Activated CD8-positive, alpha-beta memory T cell treated with anti-CD3 and anti-CD28 coated beads, Interleukin-2, amount 50 U/mL, for 24 hours (primary cell): ENCODE results near the gene ANKRD40CL.
"Not testable (repeated sequence)": the region's sequence is repeated elsewhere in the genome, so short reads cannot be mapped to it uniquely, and the experiment has no call there.

Experiments used
- DNase-seq: peaks from one replicate; pipeline ENCODE4 v3.0.0-alpha.2; 2020; ENCODE audit errors: extremely low read depth

Gene ANKRD40CL

GRCh38 chr17:50762177-50762576 is 5.1 kb downstream of the ANKRD40CL start:
- no peak for DNase-seq

DNA sequence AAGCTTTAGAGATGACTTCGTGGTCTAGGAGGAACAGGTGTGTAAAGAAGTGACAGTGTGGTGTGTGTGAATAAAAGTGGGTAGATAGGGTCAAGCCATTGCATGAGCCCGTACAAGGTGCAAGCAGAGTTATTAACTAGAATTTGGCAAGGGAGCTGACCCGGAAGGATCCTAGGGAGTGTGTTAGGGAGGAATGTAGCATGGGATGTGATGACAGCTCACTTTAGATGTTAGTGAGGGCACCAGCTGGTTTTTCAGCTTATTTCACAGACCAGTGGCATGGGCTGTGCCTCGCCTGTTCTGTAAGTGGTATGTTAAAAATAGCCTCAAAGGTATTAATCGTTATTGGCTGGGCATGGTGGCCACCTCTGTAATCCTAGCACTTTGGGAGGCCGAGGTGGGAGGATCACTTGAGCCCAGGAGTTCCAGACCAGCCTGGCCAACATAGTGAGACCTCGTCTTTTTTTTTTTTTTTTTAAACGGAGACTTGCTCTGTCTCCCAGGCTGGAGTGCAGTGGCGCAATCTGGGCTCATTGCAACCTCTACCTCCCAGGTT is 8.3 kb downstream of the ANKRD40CL start:
- DNase-seq, result no peak

GRCh38 chr17:50758524-50758923 is 8.8 kb downstream of the ANKRD40CL start:
- no peak for DNase-seq

DNA sequence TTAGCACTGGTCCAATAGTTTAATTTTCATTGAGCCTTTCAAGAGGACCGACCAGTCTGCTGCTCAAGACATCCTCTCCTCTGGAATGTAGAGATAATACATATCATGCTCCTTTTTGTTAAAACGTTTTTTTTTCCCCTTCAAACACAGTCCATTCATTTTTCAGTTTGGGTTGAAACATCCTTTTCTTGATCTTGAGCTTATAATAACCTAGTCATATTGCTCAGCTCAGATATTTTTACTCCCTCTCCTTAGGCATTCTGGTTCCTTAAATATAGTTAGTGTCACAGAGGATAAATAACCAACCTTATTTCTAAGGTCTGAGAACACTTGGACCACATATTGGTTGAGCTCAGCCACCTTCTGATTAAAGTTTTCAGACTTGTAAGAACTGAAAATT is 12.8 kb downstream of the ANKRD40CL start:
- DNase-seq, result no peak

DNA sequence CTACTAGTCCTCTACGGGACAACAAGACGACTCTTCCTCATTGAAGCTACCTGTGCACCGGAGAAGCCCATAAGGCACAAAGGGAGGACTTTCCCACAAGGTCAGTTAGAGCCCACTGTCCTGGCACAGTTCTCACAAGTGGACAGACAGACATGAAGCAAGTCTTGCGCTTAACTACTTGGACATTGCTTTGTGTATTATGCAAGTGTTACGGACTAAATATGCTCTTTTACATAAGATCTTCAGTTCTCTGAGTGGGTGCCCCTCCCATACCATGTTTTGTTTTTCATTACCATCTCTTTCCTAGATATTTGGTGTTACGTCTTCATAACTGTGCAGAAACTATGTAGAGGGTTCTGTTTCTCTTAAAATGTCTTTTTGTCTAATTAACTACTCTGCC is 18.1 kb downstream of the ANKRD40CL start:
- DNase-seq, result no peak

DNA sequence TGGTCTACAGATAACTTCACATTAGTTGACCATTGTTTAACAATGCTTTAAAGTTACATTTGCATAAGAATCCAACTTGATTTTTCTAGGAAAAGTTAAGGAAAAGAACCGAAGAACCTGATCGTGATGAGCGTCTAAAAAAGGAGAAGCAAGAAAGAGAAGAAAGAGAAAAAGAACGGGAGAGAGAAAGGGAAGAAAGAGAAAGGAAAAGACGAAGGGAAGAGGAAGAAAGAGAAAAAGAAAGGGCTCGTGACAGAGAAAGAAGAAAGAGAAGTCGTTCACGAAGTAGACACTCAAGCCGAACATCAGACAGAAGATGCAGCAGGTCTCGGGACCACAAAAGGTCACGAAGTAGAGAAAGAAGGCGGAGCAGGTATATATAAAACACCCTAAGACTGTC is 21.7 kb downstream of the ANKRD40CL start:
- DNase-seq, result no peak

DNA sequence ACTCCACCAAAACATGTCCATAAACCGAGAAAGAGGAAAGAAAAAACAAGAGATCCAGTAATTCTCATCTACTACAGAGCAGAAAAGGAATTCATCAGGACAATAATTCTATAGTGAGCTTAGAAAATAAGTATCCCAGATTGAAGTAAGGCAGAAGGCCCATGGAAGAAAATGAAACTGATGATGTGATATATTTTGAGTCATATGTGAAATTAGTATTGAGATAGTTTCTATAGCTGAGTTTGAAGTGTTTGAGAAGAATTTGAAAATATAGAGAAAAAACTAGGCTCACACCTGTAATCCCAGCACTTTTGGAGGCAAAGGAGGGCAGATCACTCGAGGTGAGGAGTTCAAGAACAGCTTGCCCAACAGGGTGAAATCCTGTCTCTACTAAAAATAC is 28.2 kb downstream of the ANKRD40CL start:
- DNase-seq, result no peak

DNA sequence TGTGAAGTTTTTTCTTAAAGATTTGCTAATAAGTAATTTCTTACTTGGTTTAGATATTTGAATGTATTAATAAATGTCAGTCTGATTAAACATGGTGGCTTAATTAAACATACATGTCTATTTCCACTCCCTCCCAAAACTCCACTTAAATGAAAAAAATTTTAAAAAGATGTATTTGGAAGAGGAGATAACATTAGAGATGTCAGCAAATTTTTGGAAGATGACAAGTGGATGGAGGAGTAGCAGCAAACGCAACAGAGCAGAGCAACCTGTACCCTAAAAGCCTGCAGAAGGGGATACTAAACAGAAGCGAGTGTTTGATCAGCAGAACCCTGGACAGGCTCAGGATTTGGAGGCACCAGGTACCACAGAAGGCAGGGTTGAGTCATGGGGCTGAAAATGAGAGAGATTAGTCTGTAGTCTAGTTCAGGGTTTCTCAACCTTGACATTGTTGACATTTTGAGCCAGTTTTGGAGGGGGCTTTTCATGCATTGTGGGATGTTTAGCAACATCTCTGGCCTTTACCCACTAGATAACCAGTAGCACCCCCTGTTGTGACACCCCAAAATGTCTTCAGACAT is 30.1 kb downstream of the ANKRD40CL start:
- no peak for DNase-seq

DNA sequence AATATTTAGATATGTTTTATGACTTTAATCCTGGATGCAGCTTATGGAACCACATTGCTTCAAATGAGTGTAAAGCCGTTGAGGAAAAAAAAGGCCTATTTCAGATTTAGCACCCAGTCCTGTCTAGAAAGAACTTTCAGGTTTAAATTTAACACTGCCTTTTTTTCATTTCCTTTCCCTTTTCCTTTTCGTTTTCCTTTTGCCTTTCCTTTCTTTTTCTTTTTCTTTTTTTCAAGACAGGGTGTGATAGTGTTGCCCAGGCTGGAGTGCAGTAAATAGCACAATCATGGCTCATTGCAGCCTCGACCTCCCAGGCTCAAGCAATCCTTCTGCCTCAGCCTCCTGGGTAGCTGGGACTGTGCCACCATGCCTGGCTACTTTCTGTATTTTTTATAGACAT is 32.0 kb downstream of the ANKRD40CL start:
- no peak for DNase-seq

DNA sequence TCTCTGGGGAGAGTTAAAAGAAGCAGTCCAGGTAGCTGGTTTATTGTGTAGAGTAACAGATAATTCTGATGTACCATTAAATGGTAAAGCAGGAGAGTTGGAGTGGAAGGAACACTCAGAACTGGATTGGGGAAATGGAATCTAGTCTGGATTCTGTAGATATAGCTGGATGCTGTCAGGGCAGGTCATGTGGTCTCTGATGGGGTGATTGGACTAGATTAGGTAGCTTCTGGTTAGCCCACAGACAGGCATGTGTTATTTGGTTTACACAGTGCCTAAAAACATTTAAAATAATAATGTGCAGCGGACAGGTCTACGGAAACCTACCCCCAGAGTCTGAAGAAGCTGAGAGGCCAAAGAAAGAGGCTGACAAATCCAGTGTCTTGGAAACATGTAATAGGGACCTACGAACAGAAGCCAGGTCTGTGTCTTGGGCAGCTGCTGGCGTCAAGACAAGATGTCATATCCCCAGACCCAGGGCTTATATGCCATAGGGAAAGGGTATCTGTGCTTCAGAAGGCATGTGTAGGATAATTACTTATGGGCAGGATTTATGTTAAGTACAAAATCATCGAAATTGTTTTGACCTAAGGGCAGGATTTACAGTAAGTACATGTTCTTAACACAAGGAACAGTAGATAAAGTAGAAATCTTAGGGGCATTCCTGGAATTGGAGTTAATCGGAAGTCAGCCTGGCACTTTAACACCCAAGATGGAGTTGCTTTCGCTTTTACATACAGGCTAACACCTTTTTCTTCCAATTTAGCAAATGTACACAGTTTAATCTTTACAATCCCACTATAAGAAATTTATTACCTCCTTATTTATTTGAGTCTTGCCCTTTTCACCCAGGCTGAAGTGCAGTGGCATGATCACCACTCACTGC is 35.5 kb downstream of the ANKRD40CL start:
- no peak for DNase-seq

- no peak for DNase-seq
Observed at GRCh38 chr17:50728881-50729765, 38.2 kb downstream of the ANKRD40CL start.

- DNase-seq, result no peak
Observed at GRCh38 chr17:50728112-50728429, 39.2 kb downstream of the ANKRD40CL start.

DNA sequence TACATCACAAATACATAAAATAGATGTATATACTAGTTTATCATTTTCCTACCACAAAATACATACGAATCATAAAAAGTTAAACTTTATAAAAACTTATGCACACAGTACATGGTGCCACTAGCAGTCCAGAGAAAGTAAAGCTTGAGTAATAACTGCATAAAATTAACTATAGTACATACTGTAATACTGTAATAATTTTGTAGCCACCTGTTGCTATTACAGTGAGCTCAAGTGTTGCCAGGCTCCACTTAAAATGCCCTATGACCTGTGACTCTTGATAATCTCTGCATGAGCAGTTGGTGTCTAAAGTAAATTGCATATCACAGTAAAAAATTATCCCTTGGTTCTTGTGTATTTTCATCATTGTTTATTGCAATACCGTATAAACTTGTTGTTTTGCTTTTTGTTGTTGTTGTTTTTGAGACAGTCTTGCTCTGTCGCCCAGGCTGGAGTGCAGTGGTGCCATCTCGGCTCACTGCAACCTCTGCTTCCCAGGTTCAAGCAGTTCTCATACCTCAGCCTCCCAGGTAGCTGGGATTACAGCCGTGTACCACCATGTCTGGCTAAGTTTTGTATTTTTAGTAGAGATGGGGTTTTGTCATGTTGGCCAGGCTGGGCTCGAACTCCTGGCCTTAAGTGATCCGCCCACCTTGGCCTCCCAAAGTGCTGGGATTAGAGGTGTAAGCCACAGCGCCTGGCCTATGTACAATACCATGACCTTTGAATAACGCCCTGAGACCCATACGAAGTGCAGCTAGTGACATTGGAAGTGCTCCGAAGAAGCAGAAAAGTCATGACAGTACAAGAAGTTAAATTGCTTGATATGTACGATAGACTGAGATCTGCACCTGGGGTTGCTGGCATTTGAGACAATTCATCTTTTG is 41.3 kb downstream of the ANKRD40CL start:
- no peak for DNase-seq

DNA sequence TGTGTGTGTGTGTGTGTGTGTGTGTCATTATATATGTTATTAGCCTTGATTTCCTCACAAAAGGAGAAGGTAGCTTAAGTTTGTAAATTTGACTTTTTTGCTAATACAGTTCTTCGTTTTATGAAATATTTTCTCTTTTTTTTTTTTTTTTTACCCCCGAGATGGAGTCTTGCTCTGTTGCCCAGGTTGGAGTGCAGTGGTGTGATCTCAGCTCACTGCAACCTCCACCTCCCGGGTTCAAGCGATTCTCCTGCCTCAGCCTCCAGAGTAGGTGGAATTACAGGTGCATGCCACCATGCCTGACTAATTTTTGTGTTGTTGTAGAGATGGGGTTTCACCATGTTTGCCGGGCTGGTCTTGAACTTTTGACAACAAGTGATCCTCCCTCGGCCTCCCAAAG is 42.7 kb downstream of the ANKRD40CL start:
- DNase-seq, result not testable (repeated sequence)

GRCh38 chr17:50722746-50723145 is 44.6 kb downstream of the ANKRD40CL start:
- no peak for DNase-seq

GRCh38 chr17:50721194-50722010 is 45.9 kb downstream of the ANKRD40CL start:
- no peak for DNase-seq

DNA sequence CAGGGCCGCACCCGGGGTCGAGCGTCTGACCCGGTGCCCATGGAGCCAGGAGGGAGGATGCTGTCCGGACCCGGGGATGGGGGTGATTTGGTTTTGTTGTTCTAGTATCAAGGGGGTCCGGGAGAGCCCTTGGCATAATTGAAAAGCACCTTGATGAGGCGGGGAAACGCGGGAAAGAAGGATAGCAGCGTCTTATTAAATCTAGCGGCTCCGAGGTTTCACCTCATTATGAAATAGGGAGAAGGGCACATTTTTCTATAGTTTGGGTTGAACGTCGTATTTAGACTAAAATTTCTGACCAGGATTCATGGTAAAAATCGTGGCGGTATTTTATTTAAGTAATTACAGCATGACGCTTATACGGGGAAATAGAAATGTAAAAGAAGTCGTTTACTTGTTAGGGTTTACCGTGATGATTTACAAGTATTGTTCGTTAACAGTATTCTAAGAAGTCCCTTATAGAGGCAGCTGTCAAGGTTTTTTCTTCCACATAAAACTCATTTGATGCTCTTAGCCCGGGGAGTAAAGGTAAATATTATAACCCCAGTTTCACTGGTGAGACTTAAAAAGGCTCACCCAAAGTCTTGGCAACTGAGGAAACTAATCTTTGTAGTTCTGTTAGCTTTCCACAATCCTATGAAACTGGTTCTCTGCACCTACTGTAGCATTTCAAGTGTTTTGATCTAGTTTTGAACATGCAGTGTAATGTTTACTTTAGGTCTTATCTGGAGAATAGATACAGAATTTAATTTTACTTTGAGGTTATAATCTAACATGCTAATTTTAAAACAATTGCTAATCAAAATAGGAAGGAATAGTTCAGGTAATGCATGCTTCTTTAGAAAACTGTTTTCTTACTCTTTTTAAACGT is 47.2 kb downstream of the ANKRD40CL start:
- DNase-seq, result no peak

GRCh38 chr17:50719144-50719923 is 48.0 kb downstream of the ANKRD40CL start, which contains the start of gene LUC7L3:
Gene LUC7L3 (plus strand): TSS chr17:50719603. CDS start chr17:50719733, 130 bp downstream.
- peak; percentile 75 for DNase-seq
